Measurements from ENCODE around the gene GRB10. TPM values are rescaled to one million over a fixed set of nuclear protein-coding genes. Genes with fewer than 3 reads are reported as not detected.
A peak's percentile ranks its signal among the peaks of the same experiment; 100 is the strongest.

Gene GRB10
- total RNA-seq, 1 donor from 2014 or later = 67.7 TPM

- Histone ChIP-seq H3K27me3 (ENCODE audit: control insufficient read depth, insufficient read depth, low read length) (no peaks in the 10 kb centered on the region), H3K4me3 (ENCODE audit: low read depth, low read length) (no peak overlapping the region), H3K36me3 (ENCODE audit: control insufficient read depth, insufficient read depth, low read length) (no peaks in the 10 kb centered on the region)
- FAIRE-seq = no peak
- no peak for TF ChIP-seq CTCF (IDR thresholded peaks at IDR 0.05; ENCODE audit: insufficient read depth, low read length, severe bottlenecking)
- no peak for DNase-seq (ENCODE audit: low read depth)
These were observed 42.8 kb upstream of the GRB10 start for GRCh38 chr7:50825465-50825864.

- TF ChIP-seq CTCF (IDR thresholded peaks at IDR 0.05; ENCODE audit: insufficient read depth, low read length, severe bottlenecking) = no peak
- Histone ChIP-seq H3K27me3 (ENCODE audit: control insufficient read depth, insufficient read depth, low read length) (no peaks in the 10 kb centered on the region), H3K4me3 (ENCODE audit: low read depth, low read length) (no peak overlapping the region), H3K36me3 (ENCODE audit: control insufficient read depth, insufficient read depth, low read length) (no peaks in the 10 kb centered on the region)
- DNase-seq (ENCODE audit: low read depth) (peak; percentile 46), FAIRE-seq (no peak)
These were observed 42.2 kb upstream of the GRB10 start for GRCh38 chr7:50824882-50825281.

GRCh38 chr7:50822706-50823105 lies 40.0 kb upstream of the GRB10 start:
- no peaks in the 10 kb centered on the region for H3K27me3 ChIP-seq (ENCODE audit: control insufficient read depth, insufficient read depth, low read length)
- DNase-seq (ENCODE audit: low read depth) (no peak), FAIRE-seq (no peak)
- no peak for TF ChIP-seq CTCF (IDR thresholded peaks at IDR 0.05; ENCODE audit: insufficient read depth, low read length, severe bottlenecking)
- H3K36me3 ChIP-seq (ENCODE audit: control insufficient read depth, insufficient read depth, low read length) = no peaks in the 10 kb centered on the region
- no peak overlapping the region for H3K4me3 ChIP-seq (ENCODE audit: low read depth, low read length)

- no peak for FAIRE-seq
- DNase-seq (ENCODE audit: low read depth) = no peak
- TF ChIP-seq CTCF (IDR thresholded peaks at IDR 0.05; ENCODE audit: insufficient read depth, low read length, severe bottlenecking) = no peak
- Histone ChIP-seq H3K4me3 (ENCODE audit: low read depth, low read length) (no peak overlapping the region), H3K36me3 (ENCODE audit: control insufficient read depth, insufficient read depth, low read length) (no peaks in the 10 kb centered on the region), H3K27me3 (ENCODE audit: control insufficient read depth, insufficient read depth, low read length) (no peaks in the 10 kb centered on the region)
These were observed 39.4 kb upstream of the GRB10 start for GRCh38 chr7:50822110-50822509.

- Histone ChIP-seq H3K27me3 (ENCODE audit: control insufficient read depth, insufficient read depth, low read length) (no peaks in the 10 kb centered on the region), H3K36me3 (ENCODE audit: control insufficient read depth, insufficient read depth, low read length) (no peaks in the 10 kb centered on the region), H3K4me3 (ENCODE audit: low read depth, low read length) (no peak overlapping the region)
- DNase-seq (ENCODE audit: low read depth) (peak; percentile 49), FAIRE-seq (no peak)
- TF ChIP-seq CTCF (IDR thresholded peaks at IDR 0.05; ENCODE audit: insufficient read depth, low read length, severe bottlenecking) = no peak
These were observed 38.8 kb upstream of the GRB10 start for GRCh38 chr7:50821457-50822008.

- Histone ChIP-seq H3K36me3 (ENCODE audit: control insufficient read depth, insufficient read depth, low read length) (no peaks in the 10 kb centered on the region), H3K4me3 (ENCODE audit: low read depth, low read length) (no peak overlapping the region), H3K27me3 (ENCODE audit: control insufficient read depth, insufficient read depth, low read length) (no peaks in the 10 kb centered on the region)
- no peak for FAIRE-seq
- DNase-seq (ENCODE audit: low read depth) = peak; percentile 59
- TF ChIP-seq CTCF (IDR thresholded peaks at IDR 0.05; ENCODE audit: insufficient read depth, low read length, severe bottlenecking) = no peak
These were observed 35.6 kb upstream of the GRB10 start for GRCh38 chr7:50818324-50818723.

Measured in bronchial epithelial cell (primary cell).